ENCODE data around the gene STK26.

The STK26 gene

GRCh38 chrX:132058050-132058449 is 34.9 kb downstream of the STK26 start:
- no peak for DNase-seq
- no peaks in the 10 kb centered on the region for H3K9me3 Mint-ChIP-seq
- peaks cover 42% of the 10 kb centered on the region for H3K36me3 Mint-ChIP-seq (ENCODE audit: low read depth)
- TF ChIP-seq CTCF (IDR thresholded peaks at IDR 0.05): no peak
- H3K4me1 Mint-ChIP-seq: no peaks in the 10 kb centered on the region
- no peak overlapping the region for H3K4me3 Mint-ChIP-seq
- no peaks in the 10 kb centered on the region for H3K27me3 Mint-ChIP-seq (ENCODE audit: low read depth, poor library complexity)
- H3K27ac Mint-ChIP-seq: no peak overlapping the region

GRCh38 chrX:132058975-132059374 is 35.9 kb downstream of the STK26 start:
- no peaks in the 10 kb centered on the region for H3K9me3 Mint-ChIP-seq
- DNase-seq: no peak
- H3K4me3 Mint-ChIP-seq: no peak overlapping the region
- H3K4me1 Mint-ChIP-seq: no peaks in the 10 kb centered on the region
- H3K27me3 Mint-ChIP-seq (ENCODE audit: low read depth, poor library complexity): no peaks in the 10 kb centered on the region
- H3K36me3 Mint-ChIP-seq (ENCODE audit: low read depth): peaks cover 41% of the 10 kb centered on the region
- no peak overlapping the region for H3K27ac Mint-ChIP-seq
- TF ChIP-seq CTCF (IDR thresholded peaks at IDR 0.05): no peak

GRCh38 chrX:132059973-132060540 is 37.0 kb downstream of the STK26 start:
- Mint-ChIP-seq H3K4me3 (no peak overlapping the region), H3K4me1 (no peaks in the 10 kb centered on the region), H3K27ac (no peak overlapping the region), H3K36me3 (ENCODE audit: low read depth) (peaks cover 39% of the 10 kb centered on the region), H3K9me3 (no peaks in the 10 kb centered on the region), H3K27me3 (ENCODE audit: low read depth, poor library complexity) (no peaks in the 10 kb centered on the region)
- no peak for TF ChIP-seq CTCF (IDR thresholded peaks at IDR 0.05)
- DNase-seq: no peak

GRCh38 chrX:132063334-132063733 is 40.2 kb downstream of the STK26 start:
- no peak overlapping the region for H3K27ac Mint-ChIP-seq
- H3K27me3 Mint-ChIP-seq (ENCODE audit: low read depth, poor library complexity): no peaks in the 10 kb centered on the region
- H3K9me3 Mint-ChIP-seq: no peaks in the 10 kb centered on the region
- H3K36me3 Mint-ChIP-seq (ENCODE audit: low read depth): peaks cover 43% of the 10 kb centered on the region
- DNase-seq: no peak
- H3K4me3 Mint-ChIP-seq: no peak overlapping the region
- no peak for TF ChIP-seq CTCF (IDR thresholded peaks at IDR 0.05)
- H3K4me1 Mint-ChIP-seq: no peaks in the 10 kb centered on the region

- Mint-ChIP-seq H3K9me3 (no peaks in the 10 kb centered on the region), H3K4me1 (no peaks in the 10 kb centered on the region), H3K4me3 (no peak overlapping the region), H3K27me3 (ENCODE audit: low read depth, poor library complexity) (no peaks in the 10 kb centered on the region), H3K36me3 (ENCODE audit: low read depth) (peaks cover 49% of the 10 kb centered on the region), H3K27ac (no peak overlapping the region)
- TF ChIP-seq CTCF (IDR thresholded peaks at IDR 0.05): no peak
- DNase-seq: no peak
Measured at GRCh38 chrX:132063862-132064261, 40.8 kb downstream of the STK26 start.

- no peaks in the 10 kb centered on the region for H3K9me3 Mint-ChIP-seq
- no peaks in the 10 kb centered on the region for H3K4me1 Mint-ChIP-seq
Measured at GRCh38 chrX:132068405-132068804, 45.3 kb downstream of the STK26 start.

More at GRCh38 chrX:132068405-132068804, 45.3 kb downstream of the STK26 start:
- Mint-ChIP-seq H3K4me3 (no peak overlapping the region), H3K36me3 (ENCODE audit: low read depth) (peaks cover 34% of the 10 kb centered on the region), H3K27me3 (ENCODE audit: low read depth, poor library complexity) (no peaks in the 10 kb centered on the region), H3K27ac (no peak overlapping the region)
- TF ChIP-seq CTCF (IDR thresholded peaks at IDR 0.05): no peak
- no peak for DNase-seq

Data from nephron progenitor cell (in vitro differentiated cells).